ENCODE data around the gene CCDC188.

Gene CCDC188

GRCh38 chr22:20183101-20183500 is 32.2 kb upstream of the CCDC188 start:
- Histone ChIP-seq H3K27me3 (ENCODE audit: insufficient read depth, poor library complexity, severe bottlenecking) (no peaks in the 10 kb centered on the region), H3K4me3 (replicated peaks; ENCODE audit: insufficient read depth, low read length) (no peak overlapping the region), H3K27ac (replicated peaks) (no peak overlapping the region)
- TF ChIP-seq REST (IDR thresholded peaks at IDR 0.05; ENCODE audit: insufficient replicate concordance, low read depth): no peak
- TF ChIP-seq POLR2AphosphoS5 (IDR thresholded peaks at IDR 0.05; ENCODE audit: low read depth): no peak
- TF ChIP-seq SPI1 (IDR thresholded peaks at IDR 0.05; ENCODE audit: borderline replicate concordance, low read depth): no peak
- TF ChIP-seq CTCF (IDR thresholded peaks at IDR 0.05; ENCODE audit: insufficient read depth, low read length): no peak
- TF ChIP-seq GABPA (IDR thresholded peaks at IDR 0.05; ENCODE audit: low read depth): no peak
- DNase-seq (ENCODE audit: low read depth in 1 of 2, low spot score in 1 of 2): no peak

GRCh38 chr22:20182365-20182764 is 31.5 kb upstream of the CCDC188 start:
- Histone ChIP-seq H3K4me3 (replicated peaks; ENCODE audit: insufficient read depth, low read length) (no peak overlapping the region), H3K27ac (replicated peaks) (no peak overlapping the region), H3K27me3 (ENCODE audit: insufficient read depth, poor library complexity, severe bottlenecking) (no peaks in the 10 kb centered on the region)
- DNase-seq (ENCODE audit: low read depth in 1 of 2, low spot score in 1 of 2): no peak
- TF ChIP-seq CTCF (IDR thresholded peaks at IDR 0.05; ENCODE audit: insufficient read depth, low read length) (no peak), GABPA (IDR thresholded peaks at IDR 0.05; ENCODE audit: low read depth) (no peak), POLR2AphosphoS5 (IDR thresholded peaks at IDR 0.05; ENCODE audit: low read depth) (no peak), REST (IDR thresholded peaks at IDR 0.05; ENCODE audit: insufficient replicate concordance, low read depth) (no peak), SPI1 (IDR thresholded peaks at IDR 0.05; ENCODE audit: borderline replicate concordance, low read depth) (no peak)

GRCh38 chr22:20181884-20182236 is 31.0 kb upstream of the CCDC188 start:
- Histone ChIP-seq H3K27ac (replicated peaks) (no peak overlapping the region), H3K27me3 (ENCODE audit: insufficient read depth, poor library complexity, severe bottlenecking) (no peaks in the 10 kb centered on the region), H3K4me3 (replicated peaks; ENCODE audit: insufficient read depth, low read length) (no peak overlapping the region)
- no peak for DNase-seq (ENCODE audit: low read depth in 1 of 2, low spot score in 1 of 2)
- TF ChIP-seq GABPA (IDR thresholded peaks at IDR 0.05; ENCODE audit: low read depth): no peak
- no peak for TF ChIP-seq POLR2AphosphoS5 (IDR thresholded peaks at IDR 0.05; ENCODE audit: low read depth)
- TF ChIP-seq SPI1 (IDR thresholded peaks at IDR 0.05; ENCODE audit: borderline replicate concordance, low read depth): no peak
- TF ChIP-seq REST (IDR thresholded peaks at IDR 0.05; ENCODE audit: insufficient replicate concordance, low read depth): no peak
- TF ChIP-seq CTCF (IDR thresholded peaks at IDR 0.05; ENCODE audit: insufficient read depth, low read length): no peak
